SHP77 (cell line): ENCODE measurements around the gene PIAS1.
"Not testable (repeated sequence)": the region's sequence is repeated elsewhere in the genome, so short reads cannot be mapped to it uniquely, and the experiment has no call there.

Experiments
- DNase-seq, 2 experiments: peaks; one replicate each; lab custom pipeline; 2025; lab: John Stamatoyannopoulos, UW

The PIAS1 gene

DNA sequence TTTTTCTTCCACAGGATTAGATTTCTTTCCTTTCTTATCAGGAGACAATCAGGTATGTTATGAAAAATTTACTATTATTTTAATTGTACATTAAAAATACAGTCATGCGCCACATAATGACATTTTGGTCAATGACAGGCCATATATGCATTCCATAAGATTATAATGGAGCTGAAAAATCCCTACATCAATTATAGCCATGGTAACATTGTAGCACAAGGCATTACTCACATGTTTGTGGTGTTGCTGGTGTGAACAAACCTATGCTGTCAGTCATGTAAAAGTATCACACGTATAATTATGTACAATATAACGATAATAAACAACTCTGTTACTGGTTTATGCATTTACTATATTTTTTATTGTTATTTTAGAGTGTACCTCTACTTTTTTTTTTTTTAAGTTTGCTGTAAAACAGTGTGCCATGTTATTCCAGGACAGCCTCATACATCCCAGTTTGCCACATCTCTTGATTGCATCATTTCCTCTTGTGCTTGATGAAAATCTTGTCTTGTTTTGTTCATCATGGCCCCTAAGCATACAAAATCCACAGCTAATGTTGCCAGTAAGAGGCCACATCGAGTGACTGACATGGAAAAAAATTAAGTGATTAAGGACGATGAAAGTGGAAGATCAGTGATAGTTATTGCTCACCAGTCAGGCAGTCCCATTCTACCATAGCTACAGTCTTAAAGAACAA is 129.7 kb downstream of the PIAS1 start:
- DNase-seq, result no peak

DNA sequence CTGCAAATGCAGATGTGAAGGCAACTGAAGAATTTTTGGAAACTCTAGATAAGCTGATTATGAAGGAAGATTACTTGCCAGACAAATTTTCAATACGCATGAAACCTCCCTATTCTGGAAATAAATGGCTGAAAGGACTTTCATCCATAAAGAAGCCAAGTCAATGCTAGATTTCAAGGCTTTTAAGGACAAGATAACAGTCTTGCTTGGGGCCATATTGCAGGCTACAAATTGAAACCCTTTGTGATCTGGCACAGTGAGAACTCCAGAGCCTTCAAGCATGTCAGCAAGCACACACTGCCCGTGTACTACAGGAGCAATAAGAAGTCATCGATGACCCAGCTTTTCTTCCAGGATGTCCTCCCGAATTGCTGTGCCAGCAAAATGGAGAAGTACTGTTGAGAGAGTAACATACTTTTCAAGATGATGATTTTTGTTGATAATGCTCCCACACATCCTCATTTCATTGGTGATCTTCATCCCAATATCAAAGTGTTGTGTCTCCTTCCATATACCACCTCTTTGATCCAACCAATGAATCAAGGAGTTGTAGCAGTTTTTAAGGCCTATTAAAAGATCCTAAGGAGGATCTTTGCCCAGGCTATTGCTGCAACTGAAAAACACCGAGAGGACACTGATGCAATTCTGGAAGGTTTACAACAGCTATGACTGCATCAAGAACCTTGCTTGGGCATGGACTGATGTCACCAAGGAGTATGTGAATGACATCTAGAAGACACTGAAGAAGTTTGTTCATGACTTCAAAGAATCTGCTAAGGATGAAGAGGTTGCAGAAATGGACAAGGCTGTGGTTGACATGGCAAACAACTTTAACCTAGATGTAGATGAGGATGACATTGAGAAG is 130.7 kb downstream of the PIAS1 start:
- DNase-seq, result no peak

DNA sequence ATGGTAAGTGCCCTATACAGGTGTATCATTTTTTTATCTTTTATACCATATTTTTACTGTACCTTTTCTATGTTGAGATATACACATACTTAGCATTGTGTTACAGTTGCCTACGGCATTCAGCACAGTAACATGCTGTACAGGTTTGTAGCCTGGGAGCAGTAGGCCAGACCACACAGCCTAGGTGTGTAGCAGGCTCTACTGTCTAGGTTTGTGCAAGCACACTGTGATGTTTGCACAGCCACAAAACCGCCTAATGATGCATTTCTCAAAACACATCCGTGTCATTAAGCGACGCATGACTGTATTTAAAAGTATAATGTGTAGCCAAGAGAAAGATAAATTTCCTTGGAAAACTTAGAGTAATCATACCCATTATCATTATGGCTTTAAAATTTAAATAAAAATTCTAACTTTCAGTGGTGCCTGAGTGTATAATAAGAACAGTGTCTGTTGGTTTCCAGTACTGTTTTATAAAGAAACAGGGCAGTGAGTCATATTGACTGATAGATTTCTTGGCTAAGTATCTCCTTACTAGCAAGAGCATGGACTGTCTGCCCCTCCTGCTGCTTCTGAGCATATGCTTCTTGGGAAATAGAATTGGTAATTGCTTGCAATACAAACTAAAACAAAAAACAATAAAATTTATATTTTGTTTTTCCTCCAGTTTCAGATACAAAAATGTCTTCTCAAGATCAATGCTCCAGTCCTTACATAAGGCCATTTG is 132.7 kb downstream of the PIAS1 start:
- DNase-seq, result no peak

DNA sequence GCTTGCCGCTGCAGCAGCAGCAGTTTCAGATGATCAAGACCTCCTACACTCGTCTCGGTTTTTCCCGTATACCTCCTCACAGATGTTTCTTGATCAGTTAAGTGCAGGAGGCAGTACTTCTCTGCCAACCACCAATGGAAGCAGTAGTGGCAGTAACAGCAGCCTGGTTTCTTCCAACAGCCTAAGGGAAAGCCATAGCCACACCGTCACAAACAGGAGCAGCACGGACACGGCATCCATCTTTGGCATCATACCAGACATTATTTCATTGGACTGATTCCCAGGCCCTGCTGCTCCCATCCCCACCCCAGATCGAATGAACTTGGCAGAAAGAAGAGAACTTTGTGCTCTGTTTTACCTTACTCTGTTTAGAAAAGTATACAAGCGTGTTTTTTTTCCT is 133.4 kb downstream of the PIAS1 start:
- no peak for DNase-seq

DNA sequence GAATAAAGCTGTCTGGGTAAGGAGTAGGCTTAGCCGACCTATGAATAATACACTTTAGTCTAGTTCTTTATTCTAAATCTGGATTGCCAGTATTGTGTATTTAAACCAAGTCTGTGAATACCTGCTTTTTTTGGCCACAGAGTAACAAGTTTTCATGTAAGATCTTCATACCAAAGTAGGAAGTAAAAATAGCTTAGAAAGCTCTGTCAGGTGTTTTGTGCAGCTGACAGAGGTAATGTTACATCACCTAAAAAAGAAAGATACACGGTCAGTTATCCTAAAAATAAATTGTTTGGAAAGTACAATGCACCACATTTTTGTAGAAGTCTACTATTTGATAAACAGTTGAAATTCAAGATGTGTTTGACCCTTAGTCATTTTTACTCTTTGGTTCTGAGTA is 134.5 kb downstream of the PIAS1 start:
- DNase-seq, result no peak

DNA sequence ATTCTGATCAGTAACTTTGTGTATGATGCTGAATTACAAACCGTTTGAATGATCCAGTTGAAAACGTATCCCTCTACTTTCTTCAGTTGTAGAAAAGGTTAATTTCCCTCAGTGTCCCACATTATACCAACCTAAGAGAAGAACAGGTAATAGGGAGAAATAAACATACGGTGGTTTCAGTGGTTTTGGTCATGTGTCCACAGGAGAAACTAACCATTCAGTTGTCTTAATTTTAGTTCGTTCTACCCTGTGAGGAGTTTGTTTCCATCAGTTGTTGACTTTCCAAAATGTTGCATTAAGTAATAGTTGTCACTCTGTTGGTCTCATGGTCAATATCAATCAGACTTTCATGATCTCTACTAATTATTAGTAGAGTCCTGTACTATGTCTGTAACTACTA is 135.9 kb downstream of the PIAS1 start:
- DNase-seq, result no peak

DNA sequence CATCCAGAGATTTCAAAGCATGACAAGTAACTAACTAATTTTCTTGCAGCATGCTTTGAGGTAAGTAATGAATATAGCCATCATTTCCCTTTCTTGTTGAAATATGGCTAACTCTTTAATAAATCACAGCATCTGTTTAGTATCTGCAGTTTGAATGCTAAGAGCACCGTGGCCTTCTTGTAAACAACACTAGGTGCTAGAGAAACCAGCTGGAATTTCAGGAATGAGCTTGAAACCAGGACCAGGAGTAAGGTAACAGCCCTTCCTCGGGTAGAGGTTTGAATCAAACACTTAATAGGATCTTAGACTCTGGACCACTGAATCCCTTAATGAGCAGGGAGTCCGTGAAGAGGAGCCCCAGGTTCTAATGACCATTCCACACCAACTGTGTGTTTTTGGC is 137.4 kb downstream of the PIAS1 start:
- DNase-seq, result no peak

DNA sequence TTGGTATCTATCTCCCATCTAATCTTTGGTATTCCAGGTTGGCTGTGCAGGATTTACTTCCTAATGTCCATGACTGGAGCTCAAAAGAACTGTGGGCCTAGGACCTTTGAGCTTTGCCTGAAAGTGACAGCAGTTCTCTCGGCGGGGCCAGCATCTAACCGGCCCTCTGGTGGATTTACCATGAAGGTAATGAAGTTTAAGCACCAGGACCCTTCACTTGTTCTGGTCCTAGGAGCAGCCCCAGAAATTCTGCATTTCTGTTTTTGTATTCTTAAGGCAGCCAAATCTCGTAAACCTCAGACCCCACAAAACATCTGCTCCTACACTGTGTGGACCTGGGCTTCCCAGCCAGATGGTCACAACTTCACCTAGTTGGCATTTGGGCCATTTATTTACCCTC is 138.0 kb downstream of the PIAS1 start:
- DNase-seq, result no peak

DNA sequence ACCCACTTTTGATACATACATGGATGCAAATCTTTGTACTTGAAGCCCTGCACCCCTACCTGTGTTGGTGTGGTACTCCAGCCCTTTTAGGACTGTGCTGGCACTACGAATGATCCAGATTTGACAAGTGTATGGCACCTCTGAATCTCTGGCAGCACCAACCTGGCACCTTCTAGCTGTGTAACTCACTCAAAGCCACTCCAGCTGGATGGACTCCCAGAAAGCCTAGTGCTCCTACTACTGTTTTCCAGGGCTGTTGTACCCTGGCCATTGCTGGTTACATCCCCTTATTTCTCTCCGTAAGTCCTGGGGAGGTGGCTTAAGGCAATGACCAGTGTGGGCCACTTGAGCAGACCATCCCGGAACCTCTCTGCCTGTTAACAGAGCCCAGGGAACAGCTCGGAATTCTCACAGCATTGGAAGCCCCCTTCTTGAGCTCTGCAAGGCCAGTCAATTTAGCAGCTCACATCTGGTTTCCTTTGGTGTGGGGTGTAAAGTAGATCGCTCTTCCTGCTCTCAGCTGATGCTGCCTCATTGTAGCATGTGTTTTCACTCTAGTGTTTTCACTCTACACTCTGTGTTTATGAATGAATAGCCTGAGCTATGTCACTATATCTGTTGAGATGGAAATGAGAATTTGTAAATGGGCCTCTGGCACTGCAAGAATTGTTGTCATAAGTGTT is 138.8 kb downstream of the PIAS1 start:
- DNase-seq, result no peak

DNA sequence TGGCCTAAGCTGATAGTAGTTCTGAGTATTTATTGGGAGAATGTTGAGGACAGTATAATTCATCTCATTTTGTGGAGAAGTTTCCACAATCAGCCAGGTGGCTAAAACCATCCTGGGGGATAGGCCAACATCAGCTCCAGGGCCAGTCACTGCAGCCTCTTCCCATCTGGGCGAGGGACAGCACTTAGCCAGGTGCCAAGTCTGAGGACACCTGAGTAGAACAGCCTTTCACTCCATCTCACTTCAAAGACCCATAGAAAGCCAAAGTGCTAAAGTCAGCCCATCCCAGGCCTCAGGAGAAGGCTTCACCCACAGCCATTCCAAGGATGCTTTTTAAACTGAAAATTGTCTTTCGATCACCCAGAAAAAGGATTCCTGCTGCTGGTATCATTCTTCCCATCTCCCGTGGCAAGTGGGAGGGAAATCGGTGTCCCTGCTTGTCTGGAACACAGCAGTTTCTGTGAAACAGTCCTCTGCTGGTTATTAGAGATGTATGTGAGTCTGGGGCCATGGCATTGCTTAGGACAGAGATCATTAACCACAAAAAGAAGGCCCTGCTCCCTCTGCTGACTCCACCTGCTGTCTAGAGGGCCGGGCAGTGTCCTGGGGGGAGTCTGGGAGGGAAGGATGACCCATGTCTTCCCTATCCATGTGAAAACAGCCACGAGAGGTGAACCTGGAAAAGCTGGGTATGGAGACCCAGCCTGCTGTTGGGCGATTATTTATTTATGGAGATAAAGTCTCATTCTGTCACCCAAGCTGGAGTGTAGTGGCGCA is 141.4 kb downstream of the PIAS1 start:
- DNase-seq, result no peak

DNA sequence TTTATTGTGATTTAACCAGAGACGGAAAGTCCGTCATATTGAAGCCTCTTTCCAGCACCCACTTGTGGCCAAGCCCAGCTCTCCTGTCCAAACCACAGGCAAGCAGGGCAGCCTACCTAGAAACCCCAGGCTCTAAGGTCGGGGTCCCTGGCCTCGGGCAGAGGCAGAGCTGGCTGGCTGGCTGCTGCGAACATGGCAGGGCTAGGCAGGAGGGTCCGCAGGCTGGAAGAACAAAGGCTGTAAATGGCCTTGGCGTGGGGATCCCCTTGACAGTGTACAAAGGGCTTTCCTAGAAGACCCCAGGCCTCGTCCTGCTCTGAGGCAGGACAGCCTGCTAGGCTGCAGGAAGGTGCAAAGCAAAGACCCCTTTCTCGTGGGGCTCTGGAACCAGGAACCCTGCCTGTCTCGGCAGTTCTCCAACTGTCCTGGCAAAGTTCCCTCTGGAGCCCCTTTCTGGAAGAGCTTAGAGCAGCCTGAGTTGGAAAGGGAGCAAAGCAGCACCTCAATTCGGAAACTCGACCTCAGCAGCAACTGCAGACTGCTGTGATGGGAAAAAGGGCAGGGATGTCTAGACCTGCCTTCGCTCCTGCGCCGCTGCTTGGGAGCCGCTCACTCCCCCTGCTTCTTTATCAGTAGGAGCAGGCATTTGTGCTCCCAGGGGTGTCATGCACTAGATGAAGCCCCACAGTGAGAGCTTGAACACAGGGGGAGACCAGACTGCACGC is 142.5 kb downstream of the PIAS1 start:
- no peak for DNase-seq

DNA sequence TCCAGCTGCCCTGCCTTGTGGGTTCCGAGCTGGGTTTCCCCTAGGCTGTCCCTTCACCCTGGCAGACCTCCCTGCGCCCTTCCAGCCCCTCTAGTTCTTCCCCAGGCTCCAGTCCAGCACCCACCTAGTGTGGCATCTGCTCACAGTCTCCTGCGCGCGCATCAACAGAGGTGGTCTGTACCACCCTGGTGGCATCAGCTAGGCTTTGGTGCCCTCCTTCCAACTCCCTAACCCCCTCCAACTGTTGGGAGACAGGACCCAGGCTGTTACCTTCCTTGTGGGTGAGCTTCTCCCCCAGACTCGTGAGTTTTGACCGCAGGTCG is 143.0 kb downstream of the PIAS1 start:
- DNase-seq, result no peak

DNA sequence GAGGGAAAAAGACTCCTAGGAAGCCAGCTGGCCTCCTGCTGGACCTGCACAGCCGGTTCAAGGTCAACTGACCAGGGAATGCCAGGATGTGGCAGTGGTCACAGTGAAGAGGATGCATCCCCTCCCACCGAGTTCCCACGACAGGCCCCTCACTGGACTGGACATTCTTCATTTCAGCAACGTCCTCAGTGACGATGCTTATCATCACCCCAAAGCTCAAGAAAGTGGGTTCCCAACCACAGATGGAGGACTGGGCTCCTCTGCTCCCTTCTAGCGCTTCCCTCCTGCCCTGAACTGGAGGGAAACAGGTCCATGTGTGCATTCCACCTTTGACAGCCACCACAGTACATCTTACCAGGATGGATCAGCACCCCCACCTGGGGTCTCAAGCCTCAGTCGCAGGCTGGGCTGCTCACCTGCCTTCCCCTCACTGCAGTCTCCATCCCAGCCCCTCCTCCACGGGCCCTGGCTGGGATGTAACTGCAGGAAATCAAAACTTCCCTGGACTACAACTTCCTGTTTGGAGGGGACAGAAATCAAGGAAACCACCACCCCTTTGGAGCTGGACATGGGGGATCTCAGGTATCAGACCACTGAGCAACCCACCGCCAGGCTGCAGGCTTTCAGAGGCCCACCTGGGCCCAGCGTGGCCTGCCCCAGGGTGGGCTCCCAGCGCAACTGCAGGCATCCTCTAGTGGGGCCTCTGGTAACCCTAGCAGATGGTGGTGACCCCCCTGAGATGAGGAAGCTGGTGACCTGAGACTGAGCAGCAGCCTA is 143.7 kb downstream of the PIAS1 start:
- no peak for DNase-seq

DNA sequence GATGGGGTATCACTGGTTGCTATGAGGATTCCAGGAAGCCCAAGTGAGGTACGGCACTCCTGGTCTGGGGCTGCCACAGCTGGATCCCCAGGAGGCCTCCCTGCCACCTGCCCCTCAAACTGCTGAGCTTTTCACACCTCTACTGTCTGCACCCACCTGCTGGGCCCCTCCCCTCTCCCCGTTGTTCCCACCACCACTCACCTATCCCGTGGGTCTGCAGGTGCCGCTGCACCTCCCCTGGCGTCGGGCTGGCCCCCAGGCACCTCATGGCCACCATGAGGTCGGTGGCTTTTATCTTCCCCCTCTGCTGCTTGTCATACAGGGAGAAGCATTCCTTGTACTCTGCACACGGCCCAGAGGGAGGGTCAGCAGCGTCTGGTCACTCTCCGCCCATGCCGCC is 145.2 kb downstream of the PIAS1 start:
- no peak for DNase-seq

DNA sequence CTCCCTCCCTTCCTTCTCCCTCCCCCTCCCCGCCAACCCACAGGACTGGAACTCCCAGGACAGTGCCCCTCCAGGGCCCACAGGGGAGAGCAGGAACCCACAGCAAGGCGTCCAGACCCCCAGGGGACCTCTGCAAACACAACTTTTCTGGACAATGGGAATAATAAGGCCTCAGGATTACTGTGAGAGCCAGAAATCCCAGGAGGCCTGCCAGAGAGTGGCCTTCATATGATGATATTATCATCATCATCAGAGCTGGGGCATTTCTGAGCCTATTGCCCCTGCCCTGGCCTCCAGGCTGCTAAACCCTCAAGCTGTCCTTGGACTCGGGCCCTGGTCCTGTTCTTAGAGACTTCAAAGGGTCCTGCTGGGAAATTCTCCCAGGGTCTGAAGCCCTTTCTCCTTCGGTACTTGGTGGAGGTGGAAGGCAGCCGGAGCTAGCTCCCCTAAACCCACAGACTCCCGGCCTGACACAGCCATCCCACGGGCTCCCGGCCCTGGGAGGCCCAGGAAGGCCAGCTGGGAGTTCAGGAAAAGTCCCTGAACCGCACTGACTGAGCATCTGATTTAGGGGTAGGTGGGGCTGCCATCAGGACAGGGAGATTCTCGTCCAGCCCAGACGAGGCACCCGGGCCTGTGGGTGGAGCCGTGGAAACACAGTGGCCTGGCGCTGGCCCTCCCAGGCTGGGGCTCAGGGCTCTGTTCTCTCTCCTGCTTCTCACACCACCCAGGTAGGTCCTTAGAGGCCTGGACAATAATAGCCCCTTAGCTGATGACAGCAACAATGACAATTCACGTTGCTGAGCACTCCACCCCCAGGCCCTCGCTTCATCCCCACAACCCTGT is 146.1 kb downstream of the PIAS1 start:
- no peak for DNase-seq

DNA sequence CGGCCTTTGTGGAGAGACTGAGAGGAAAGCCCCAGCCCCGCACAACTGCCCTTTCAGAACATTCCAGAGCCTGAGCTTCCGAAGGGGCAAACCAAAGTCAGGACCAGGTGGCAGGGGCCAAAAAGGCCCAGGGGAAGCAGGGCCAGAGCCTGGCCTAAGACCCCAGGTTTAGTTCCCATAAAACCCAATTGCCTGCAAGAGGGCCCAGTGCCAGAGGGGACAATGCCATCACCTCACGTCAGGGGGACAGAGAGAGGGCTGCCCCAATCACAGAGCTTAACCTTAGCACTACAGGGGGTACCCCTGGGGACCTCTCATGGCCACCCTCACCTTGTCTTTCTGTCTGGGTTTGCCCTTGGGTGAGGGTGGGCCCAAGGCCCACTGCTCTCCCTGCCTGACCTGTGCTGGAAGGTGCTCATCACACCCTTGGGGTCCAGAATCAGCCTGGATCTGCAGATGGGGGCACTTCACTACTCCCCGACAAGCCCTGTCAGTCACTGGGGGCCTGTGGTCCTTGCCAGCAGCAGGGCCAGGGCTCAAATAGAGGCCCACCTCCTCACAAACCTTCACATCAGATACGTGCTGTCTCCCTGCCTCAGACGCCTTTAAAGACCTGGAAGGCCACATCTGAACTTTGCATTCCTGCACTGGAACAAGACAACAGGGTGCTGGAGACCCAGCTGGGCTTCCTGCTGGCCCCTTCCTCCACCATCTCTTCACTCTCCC is 147.2 kb downstream of the PIAS1 start:
- DNase-seq, result no peak

DNA sequence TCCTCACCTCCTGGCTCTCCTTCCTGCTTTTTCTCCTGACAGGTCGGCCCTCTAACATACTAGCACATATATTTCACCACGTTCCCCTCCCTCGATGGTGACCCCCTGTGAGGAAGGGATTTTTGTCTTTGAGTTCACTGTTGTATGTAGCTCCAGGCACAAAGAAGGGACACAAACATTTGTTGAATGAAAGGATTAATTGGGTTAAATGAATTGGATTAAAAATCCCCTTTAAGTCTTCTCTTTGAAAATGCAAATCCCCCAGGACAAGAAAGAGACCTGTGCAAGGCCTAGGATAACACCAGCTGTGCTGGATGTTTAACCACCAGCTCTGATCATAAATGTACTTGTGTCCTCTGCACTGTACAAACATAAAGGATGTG is 147.8 kb downstream of the PIAS1 start:
- no peak for DNase-seq

DNA sequence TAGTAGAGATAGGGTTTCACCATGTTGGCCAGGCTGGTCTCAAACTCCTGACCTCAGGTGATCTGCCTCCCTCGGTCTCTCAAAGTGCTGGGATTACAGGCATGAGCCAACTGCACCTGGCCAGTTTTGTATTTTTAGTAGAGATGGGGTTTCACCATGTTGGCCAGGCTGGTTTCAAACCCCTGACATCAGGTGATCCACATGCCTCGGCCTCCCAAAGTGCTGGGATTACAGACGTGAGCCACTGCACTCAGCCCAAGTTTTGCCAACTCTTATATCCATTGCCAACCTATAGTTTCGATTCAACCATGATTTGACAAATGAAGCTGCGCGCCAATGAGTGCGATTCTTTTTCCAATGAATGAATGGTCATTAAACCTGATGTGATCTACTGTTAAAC is 148.9 kb downstream of the PIAS1 start:
- DNase-seq, result not testable (repeated sequence)

DNA sequence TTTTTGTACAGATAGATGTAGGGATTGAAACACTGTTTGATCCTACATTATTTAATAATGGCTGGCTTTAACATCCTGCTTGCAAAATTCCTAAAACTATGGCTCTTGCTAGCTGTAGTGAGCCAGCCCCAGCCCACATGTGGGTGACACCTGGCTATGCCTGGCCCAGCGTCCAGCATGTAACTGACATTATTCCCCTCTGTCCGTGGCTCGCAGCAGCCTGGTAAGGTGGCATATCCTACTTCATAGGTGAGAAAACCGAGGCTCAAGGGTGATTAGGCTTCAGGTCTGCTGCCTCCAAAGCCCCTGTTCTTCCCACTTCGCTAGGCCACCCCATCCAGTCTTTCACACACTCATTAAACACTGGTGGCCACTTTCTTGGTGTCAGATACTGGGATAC is 149.4 kb downstream of the PIAS1 start:
- DNase-seq, result no peak
